HL-60 (cell line): ENCODE measurements around the gene ROR2.

Experiments
- DNase-seq, 2 experiments: peaks; one replicate each; pipeline ENCODE4 v3.0.0-alpha.2; 2010 to 2020; ENCODE audit warnings: low read depth in 1 of 2, low spot score in 1 of 2
- H3K27ac ChIP-seq: fragments of 250-450 bp; sonication (Bioruptor Pico); replicated peaks from 2 replicates; pipeline ENCODE4 v1.5.1; 2020; ENCODE audit warnings: mild to moderate bottlenecking, moderate library complexity
- H3K27me3 ChIP-seq: fragments of 250-450 bp; sonication (Bioruptor Pico); 2 replicates; pipeline ENCODE4 v1.5.1; 2021; ENCODE audit warnings: mild to moderate bottlenecking, moderate library complexity; ENCODE audit not compliant: insufficient read depth, poor library complexity, severe bottlenecking
- H3K4me3 ChIP-seq: replicated peaks from 2 replicates; pipeline ENCODE4 v1.5.1; 2011; ENCODE audit warnings: mild to moderate bottlenecking, control low read depth, low read length; ENCODE audit not compliant: insufficient read depth
- CTCF ChIP-seq: IDR thresholded peaks from one replicate; pipeline ENCODE4 v1.5.1; 2011; ENCODE audit warnings: low read length, control low read depth, inconsistent platforms; ENCODE audit not compliant: insufficient read depth
- GABPA ChIP-seq: IDR thresholded peaks from 2 replicates; pipeline ENCODE4 v1.6.1; 2012; ENCODE audit warnings: low read depth
- POLR2AphosphoS5 ChIP-seq: IDR thresholded peaks from 2 replicates; pipeline ENCODE4 v1.6.1; 2012; ENCODE audit warnings: low read depth
- REST ChIP-seq: IDR thresholded peaks from 2 replicates; pipeline ENCODE4 v1.6.1; 2012; ENCODE audit warnings: low read depth; ENCODE audit not compliant: insufficient replicate concordance
- SPI1 ChIP-seq: IDR thresholded peaks from 2 replicates; pipeline ENCODE4 v1.6.1; 2012; ENCODE audit warnings: low read depth, mild to moderate bottlenecking, borderline replicate concordance

Gene ROR2

GRCh38 chr9:91927922-91928510 is 22.0 kb downstream of the ROR2 start:
- no peaks in the 10 kb centered on the region for H3K27me3 ChIP-seq
- no peak overlapping the region for H3K4me3 ChIP-seq
- TF ChIP-seq REST: no peak
- no peak for TF ChIP-seq POLR2AphosphoS5
- TF ChIP-seq GABPA: no peak
- TF ChIP-seq CTCF: no peak
- TF ChIP-seq SPI1: no peak
- no peak for DNase-seq
- no peak overlapping the region for H3K27ac ChIP-seq

- Histone ChIP-seq H3K4me3 (no peak overlapping the region), H3K27me3 (no peaks in the 10 kb centered on the region), H3K27ac (no peak overlapping the region)
- TF ChIP-seq GABPA: no peak
- no peak for DNase-seq
Measured at GRCh38 chr9:91924090-91924489, 25.9 kb downstream of the ROR2 start.

GRCh38 chr9:91923145-91923544 is 26.9 kb downstream of the ROR2 start:
- Histone ChIP-seq H3K27ac (no peak overlapping the region), H3K4me3 (no peak overlapping the region), H3K27me3 (no peaks in the 10 kb centered on the region)
- no peak for DNase-seq
- no peak for TF ChIP-seq REST
- TF ChIP-seq POLR2AphosphoS5: no peak
- no peak for TF ChIP-seq CTCF
- no peak for TF ChIP-seq GABPA
- no peak for TF ChIP-seq SPI1

GRCh38 chr9:91921371-91921770 is 28.7 kb downstream of the ROR2 start:
- no peak for DNase-seq
- no peak overlapping the region for H3K27ac ChIP-seq
- TF ChIP-seq SPI1: no peak
- TF ChIP-seq POLR2AphosphoS5: no peak
- no peak for TF ChIP-seq GABPA
- no peak for TF ChIP-seq REST
- TF ChIP-seq CTCF: no peak
- no peaks in the 10 kb centered on the region for H3K27me3 ChIP-seq
- no peak overlapping the region for H3K4me3 ChIP-seq
